Measurements from ENCODE around the gene SERINC5.

GRCh38 chr5:80187421-80188090 lies 68.3 kb downstream of the SERINC5 start:
- TF ChIP-seq CTCF (IDR thresholded peaks at IDR 0.05; ENCODE audit: low read depth, low read length) (no peak), POLR2A (IDR thresholded peaks at IDR 0.05; ENCODE audit: extremely low read depth, insufficient read length) (no peak)

Data from NB4 (cell line).